ENCODE measurements around the gene C1QB.
A peak's percentile ranks its signal among the peaks of the same experiment; 100 is the strongest.
"Not testable (repeated sequence)": the region's sequence is repeated elsewhere in the genome, so short reads cannot be mapped to it uniquely, and the experiment has no call there.

C1QB gene

DNA sequence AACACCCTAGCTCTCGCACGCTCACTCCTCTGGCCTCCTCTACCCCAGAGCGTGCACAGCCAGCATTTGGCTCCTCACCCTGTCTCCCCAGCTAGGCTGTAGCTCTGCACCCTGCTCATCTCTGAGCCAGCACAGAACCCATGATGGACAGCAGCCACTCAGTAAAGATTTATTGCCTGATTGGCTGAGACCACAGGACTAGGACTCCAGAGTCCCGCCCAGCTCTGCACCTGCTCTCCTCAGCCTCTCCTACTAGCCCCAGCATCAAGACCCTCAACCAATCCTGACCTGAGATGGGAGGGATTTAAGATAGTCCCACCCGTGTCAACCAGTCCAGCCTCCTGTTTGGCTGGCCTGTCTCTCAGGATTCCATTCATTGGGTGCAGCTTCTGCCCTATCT lies 9.3 kb downstream of the C1QB start:
- DNase-seq (ENCODE audit: low read depth in 3 of 3): no peak

DNA sequence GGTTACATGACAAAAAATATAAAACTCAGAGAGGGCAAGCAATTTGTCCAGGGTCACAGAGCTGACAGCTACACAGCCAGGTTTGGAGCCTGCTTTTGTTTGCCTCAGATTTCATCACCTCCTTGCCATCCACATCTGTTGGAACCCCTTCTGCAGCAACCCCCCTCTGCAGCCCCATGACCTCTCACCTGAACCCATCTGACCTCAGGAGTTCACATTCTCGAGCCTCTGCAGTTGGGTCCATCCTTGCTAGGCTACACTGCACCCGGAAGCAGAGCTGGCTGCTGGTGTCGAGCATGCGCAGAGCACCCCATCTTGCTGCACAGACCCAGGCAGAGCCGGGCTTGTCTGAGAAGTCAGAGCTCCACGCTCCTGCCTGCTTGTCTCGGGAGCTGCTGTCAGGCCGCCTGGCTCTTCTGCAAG lies 10.0 kb downstream of the C1QB start:
- DNase-seq (ENCODE audit: low read depth in 3 of 3): no peak

GRCh38 chr1:22665752-22666151 lies 12.7 kb downstream of the C1QB start:
- no peak for DNase-seq (ENCODE audit: low read depth in 3 of 3)

DNA sequence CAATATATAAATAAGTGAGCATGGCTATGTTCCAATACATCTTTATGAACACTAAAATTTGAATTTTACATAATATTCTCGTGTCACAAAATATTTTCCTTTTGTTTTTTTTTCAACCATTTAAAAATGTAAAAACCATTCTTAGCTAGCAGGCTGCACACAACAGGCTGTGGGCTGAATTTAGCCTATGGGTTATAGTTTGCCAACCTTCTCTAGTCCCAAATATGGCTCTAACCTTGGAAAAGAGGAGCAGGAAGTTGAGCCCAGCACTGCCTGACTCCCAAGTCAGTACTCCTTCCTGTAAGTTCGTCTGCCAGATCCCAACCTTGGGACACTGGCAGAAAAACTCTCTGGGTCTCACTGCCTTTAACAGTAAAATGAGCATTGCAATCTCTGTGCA lies 13.4 kb downstream of the C1QB start:
- DNase-seq (ENCODE audit: low read depth in 3 of 3): no peak

DNA sequence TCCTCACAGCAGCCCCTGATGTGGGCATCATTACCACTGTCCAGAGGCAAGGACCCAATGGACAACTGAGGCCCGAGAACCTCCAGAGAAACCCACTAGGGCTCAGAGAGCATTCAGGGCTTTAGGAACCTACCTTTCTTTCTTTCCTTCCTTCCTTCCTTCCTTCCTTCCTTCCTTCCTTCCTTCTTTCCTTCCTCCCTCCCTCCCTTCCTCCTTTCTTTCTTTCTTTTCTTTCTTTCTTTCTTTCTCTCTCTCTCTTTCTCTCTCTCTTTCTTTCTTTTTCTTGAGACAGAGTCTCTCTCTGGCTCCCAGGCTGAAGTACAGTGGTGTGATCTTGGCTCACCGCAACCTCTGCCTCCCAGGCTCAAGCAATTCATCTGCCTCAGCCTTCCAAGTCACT lies 15.8 kb downstream of the C1QB start:
- DNase-seq (ENCODE audit: low read depth in 3 of 3): not testable (repeated sequence)

GRCh38 chr1:22670352-22670975 lies 17.4 kb downstream of the C1QB start:
- no peak for DNase-seq (ENCODE audit: low read depth in 3 of 3)

- DNase-seq (ENCODE audit: low read depth in 3 of 3): no peak
These were observed 19.0 kb downstream of the C1QB start for GRCh38 chr1:22671999-22672398.

GRCh38 chr1:22673486-22674409 lies 20.7 kb downstream of the C1QB start:
- peak; percentile 8 to 21 (median 13) for DNase-seq (ENCODE audit: low read depth in 3 of 3)

- DNase-seq (ENCODE audit: low read depth in 3 of 3): no peak
These were observed 21.3 kb downstream of the C1QB start for GRCh38 chr1:22674410-22674749.

GRCh38 chr1:22676151-22676550 lies 23.1 kb downstream of the C1QB start:
- DNase-seq (ENCODE audit: low read depth in 3 of 3): not testable (repeated sequence)

- no peak for DNase-seq (ENCODE audit: low read depth in 3 of 3)
These were observed 24.0 kb downstream of the C1QB start for GRCh38 chr1:22676916-22677583.

DNA sequence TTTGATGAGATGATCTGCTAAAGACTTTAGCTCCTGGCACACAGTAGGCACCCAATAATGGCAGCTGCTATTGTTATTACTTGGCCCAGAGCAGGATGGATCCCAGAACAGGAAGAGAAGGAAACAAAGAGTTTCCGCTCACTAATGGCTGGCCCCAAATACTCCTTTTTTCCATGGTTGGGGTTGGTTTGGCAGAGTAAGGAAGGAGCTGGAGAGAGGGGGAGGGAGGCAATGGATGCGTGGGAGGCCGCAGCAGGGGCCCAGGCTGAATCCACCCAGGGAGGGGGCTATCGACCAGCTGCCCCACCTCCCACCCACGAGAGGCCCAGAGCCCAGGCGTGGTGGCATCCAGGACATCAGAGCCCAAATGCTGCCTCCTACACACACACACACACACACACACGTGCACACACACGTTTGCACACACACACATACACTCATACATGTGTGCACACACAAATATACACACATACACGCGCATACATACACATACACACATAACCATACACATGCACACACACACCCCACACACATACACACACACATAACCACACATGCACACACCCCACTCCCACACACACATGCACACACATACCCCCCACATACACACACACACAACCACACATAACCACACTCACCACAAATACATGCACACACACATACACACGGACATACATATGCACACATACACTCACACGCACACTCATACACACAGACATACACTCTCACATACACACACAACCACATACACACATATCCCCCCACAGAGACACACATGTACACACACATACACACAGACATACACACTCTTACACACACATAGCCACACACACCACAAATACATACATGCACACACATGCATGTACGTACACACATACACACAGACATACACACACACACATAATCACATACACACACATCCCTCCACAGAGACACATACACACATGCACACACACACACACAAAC lies 25.2 kb downstream of the C1QB start:
- DNase-seq (ENCODE audit: low read depth in 3 of 3): no peak

DNA sequence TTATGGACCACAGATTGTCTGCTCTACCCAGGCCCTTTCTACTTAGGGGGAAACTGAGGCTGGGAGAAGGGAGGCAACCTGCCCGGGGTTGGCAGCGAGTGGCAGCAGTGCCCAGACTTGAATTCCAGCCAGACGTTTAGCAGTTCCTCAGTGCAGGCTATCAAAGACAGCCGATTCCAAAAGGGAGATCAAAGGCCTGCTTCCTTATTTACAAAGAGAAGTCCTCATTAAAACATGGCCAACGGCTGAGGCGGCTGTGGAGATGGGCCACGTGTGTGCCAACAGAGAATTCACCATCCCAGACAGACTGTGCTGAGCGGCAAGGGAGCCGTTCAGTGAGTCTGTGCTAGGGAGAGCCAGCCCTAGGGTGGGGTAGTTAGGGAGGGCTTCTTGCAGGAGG lies 27.7 kb downstream of the C1QB start:
- no peak for DNase-seq (ENCODE audit: low read depth in 3 of 3)

DNA sequence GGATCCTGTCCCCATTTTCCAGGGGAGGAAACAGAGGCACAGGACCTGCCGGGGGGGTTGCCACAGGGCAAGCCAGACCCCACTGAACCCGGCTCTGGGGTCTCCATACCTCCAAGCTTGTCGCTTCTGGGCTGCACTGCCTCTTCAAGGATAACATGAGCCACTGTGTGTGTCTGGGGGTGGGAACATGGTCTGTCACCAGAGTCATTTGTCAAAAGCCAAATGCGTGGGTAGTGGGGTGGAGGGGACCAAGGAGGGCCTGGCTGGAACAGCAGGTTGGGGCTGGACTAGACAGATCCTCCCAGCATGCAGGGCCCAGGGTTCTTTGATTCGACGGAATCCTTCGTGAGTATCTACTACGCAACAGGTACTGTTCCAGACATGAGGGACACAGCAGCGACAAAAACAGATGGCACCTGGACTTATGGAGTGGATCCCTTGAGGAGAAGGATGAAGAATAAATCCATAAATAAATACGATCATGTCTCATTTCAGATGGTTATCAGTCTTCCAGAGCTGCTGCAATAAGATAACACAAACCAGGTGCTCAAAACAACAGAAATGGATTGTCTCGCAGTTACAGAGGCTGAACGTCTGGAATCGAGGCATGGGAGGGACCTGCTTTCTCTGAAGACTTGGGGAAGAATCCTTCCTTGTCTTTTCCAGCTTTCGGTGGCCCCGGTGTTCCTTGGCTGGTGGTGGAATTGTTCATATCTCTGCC lies 28.7 kb downstream of the C1QB start:
- no peak for DNase-seq (ENCODE audit: low read depth in 3 of 3)

- no peak for DNase-seq (ENCODE audit: low read depth in 3 of 3)
These were observed 30.5 kb downstream of the C1QB start for GRCh38 chr1:22683547-22683946.

DNA sequence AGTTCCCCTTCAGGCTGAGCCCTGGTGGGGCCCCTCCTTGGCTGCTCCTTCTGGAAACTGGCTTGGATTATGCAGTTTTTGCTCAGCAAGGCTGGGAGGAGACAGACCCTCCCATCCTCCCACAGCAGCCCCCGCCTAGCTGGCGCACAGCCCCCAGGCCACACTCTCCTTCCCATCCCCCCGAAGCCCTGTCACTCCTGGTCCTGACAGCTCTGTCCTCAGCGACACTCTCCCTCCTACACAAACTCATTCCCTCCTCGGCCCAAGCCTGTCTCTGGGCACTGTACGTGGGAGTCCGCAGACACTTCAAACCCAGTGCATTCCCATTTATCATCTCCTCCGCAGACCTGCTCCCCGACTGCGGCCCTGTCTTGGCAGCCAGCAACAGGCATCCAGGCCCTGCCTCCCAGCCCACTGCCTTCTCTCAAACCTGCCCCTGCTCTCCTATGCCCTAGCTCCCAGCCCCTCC lies 32.6 kb downstream of the C1QB start:
- no peak for DNase-seq (ENCODE audit: low read depth in 3 of 3)

- DNase-seq (ENCODE audit: low read depth in 3 of 3): no peak
These were observed 34.2 kb downstream of the C1QB start for GRCh38 chr1:22687191-22687590.

DNA sequence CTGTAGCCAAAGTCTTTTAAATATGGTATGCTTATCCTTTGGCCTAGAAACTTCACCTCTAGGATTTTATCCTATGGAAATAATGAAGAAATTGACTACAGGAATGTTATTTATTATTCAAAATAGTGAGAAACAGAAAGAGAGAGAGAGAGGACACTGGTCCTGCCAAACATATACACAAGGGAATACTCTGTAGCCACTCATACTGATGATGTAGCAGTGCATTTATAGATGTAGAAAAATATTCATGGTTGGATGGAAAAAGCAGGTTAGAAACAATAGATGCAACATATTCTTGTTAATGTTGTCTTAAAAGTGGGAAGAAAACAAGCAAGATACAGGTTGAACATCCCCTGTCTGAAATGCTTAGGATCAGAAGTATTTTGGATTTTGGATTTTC lies 35.4 kb downstream of the C1QB start:
- DNase-seq (ENCODE audit: low read depth in 3 of 3): no peak

GRCh38 chr1:22689505-22689904 lies 36.5 kb downstream of the C1QB start:
- DNase-seq (ENCODE audit: low read depth in 3 of 3): no peak

DNA sequence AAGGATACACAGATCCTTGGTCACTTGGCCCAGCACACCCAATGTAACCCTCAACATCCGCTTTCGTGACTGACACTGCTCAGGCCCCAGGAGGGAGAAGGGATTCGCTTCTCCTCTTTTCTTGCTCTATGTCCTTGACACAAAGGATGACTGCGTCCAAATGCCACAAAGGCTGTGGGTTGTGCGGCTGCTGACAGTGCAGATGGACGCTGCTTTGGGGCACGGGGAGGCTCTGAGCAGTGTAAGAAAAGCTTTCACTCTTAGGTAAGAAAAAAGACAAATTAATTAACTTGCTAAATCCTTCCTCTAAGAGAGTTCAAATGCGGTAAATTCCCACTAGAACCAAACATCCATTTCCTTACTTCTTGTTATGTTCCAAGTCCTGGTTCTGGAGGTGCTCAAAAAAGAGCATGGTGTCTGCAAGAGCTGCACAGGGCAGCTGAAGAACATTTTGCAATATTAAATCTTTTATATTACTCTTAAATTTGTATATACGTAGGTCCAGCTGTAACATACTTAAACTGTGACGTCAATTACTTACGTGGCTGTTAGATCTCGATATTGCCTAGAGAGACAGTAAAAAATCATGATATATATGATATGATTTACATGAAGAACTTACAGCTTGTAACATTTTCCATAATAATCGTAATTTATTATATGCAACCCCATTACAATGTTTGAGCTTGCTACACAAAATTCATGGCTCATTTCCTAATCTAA lies 38.2 kb downstream of the C1QB start:
- DNase-seq (ENCODE audit: low read depth in 3 of 3): no peak
